HG02642 (cell line): ENCODE data around the gene CCNDBP1.

Source experiments
- ATAC-seq: cut with Tn5 transposase; IDR thresholded peaks from one replicate; pipeline ENCODE4 v1.9.1; 2021; ENCODE audit warnings: mild to moderate bottlenecking; ENCODE audit not compliant: unreplicated experiment, poor library complexity

Gene CCNDBP1

DNA sequence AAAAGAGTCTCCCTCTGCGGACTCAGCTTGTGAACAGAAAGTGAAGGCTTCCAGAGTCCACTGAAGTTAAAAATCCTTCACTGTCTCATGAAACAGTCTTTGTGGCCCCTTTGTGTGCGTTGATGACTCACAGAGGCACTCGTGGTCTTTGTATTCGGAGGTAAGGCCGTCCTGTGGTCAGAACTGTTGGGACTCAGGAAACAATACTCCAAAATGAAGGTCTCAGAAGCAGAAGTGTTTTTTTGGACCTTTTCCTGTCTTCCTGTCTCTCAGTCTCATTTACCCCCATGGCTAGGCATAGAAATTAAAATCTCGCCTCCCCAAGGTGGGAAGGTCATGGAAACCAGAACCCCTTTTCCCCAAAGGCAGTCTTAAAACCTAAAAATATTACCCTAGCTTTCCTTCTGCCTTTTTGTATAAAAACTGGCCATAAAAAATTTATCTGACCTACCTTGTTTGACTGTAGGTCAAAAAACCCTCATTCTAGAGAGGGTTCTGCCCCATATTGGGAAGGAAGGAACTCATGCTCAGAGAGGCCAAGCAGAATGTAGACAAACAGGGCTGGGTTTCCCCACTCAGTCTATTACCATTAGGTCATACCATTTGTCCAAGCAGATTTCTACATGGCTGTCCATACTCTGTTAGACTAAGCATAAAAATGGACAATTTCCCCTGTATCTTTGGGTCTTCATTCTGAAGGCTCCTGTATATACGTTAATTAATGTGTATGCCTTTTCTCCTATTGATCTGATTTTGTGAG, 54.7 kb downstream of the CCNDBP1 start:
- ATAC-seq, result no peak

DNA sequence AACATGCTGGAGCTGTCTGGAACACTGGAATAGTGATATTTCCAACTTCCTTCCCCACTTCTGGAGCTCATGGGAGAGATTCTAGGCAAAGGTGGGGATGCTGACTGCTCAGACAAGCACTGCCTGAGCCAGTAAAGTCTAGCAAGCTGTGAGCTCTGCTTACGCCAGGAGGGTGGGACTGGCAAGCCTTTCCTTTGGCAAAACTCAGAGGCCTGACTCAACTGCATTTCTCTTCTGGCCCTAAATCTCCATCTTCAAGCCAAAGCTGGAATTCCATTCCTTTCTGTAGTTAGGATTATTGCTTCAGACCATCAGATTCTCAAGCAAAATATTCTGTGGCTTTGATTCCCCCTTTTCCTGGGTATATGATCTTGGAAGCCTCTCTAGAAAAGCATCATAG, 55.9 kb downstream of the CCNDBP1 start:
- no peak for ATAC-seq

DNA sequence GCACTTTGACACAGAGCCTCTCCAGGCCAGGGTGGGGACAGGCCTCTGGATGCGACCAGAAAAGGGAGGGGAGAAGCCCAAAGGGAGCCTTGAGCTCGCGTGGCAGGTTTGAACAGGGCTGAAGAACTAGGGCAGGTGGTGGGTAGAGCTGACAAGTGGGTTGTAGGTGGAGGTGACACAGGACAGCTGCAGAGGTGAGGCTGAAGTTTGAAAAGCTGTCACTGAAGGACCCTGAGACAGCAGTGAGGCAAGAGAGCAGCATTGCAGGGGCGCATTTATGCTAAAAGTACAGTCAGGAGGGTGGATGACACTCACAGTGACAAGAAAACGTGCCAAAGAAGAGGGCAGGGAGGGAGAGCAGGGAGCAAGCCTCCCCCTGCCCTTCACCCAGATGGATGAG, 57.4 kb downstream of the CCNDBP1 start:
- no peak for ATAC-seq

DNA sequence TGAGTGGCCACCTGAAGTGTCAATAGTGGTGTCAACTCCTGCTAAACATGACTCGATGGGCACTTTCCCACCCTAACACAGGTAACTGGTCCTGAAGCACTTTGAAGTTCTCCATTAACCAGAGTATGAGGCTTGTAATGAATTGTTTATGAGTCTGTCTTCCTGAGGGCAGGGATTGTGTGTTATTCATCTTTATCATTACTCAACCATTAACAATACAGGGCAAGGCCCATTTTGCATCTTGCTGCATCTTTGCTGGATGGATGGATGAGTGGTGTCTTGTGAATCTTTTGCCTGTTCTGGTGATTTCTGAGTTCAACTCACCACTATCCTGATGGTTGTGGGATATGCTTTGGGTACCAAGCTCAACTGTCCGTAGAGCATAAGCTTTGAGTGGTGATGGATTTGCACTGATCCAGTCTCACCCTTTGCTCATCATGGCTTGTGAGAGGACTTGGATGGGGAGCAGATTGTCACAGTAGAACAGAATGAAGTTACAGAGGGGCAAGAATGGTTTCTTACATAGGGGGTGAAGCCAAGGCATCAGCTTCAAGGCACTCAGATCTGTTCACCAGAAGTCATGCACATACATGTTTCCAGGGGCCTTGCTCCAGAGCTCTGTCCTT, 57.9 kb downstream of the CCNDBP1 start:
- no peak for ATAC-seq

DNA sequence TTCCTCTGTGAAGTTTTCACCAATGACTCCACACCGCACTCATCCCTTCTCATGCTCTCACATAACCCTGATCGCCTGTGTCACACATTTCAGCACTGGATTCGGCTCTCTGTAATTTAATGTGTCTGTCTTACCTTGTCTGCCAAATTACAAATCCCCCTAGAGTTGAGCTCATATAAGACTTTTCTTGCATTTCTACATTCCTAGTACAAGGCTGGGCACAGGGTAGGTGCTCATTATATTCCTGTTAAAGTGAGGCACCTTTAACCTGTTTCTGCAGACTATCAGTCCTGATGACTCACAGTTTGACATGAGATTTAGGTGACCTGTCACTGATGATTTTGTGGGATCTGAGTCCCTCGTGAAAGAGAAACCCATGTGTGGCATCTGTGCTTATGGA, 58.9 kb downstream of the CCNDBP1 start:
- no peak for ATAC-seq

DNA sequence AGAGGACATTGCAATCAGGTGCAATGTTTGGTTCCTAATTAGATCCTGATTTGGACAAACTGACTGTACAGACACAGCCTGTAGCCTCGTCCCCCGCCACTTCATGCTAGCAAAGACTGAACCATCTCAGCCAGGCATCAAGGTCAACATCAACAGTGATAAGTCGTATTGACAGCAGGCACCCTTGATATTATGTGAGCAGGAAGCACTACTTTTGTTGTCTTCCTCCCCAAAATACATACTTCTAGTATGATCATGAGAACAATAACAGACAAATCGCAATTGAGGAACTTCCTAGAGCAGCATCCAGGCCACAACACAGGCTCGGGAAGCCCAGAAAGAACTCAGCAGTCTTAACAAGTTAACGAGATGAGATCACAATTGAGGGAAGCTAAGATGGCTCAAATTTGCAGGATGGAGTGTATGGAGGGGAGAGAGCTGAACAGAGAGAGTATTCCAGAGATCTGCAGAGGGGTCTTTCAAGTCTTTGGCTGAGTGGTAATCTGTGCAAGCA, 61.1 kb downstream of the CCNDBP1 start:
- no peak for ATAC-seq
